Activated naive CD8-positive, alpha-beta T cell treated with anti-CD3 and anti-CD28 coated beads, Interleukin-2, amount 50 U/mL, for 24 hours (primary cell): ENCODE data around the gene RGS7BP.
"Not testable (repeated sequence)": the region's sequence is repeated elsewhere in the genome, so short reads cannot be mapped to it uniquely, and the experiment has no call there.

Experiments used
- ATAC-seq: fragments of 150-1000 bp; cut with Tn5 transposase; one replicate; pipeline ENCODE4 v1.10.0; 2021
- DNase-seq: peaks from one replicate; pipeline ENCODE4 v3.0.0; 2021
- H3K27ac Mint-ChIP-seq: one replicate; pipeline ENCODE4 v1.8.0; 2021; ENCODE audit warnings: mild to moderate bottlenecking, mixed read lengths
- H3K27me3 Mint-ChIP-seq: one replicate; pipeline ENCODE4 v1.8.0; 2021; ENCODE audit warnings: mixed read lengths
- H3K36me3 Mint-ChIP-seq: one replicate; pipeline ENCODE4 v1.8.0; 2021; ENCODE audit warnings: low read depth, mixed read lengths
- H3K4me1 Mint-ChIP-seq: one replicate; pipeline ENCODE4 v1.8.0; 2021; ENCODE audit warnings: mixed read lengths
- H3K4me3 Mint-ChIP-seq: one replicate; pipeline ENCODE4 v1.8.0; 2021; ENCODE audit warnings: mild to moderate bottlenecking, moderate library complexity, mixed read lengths
- H3K9me3 Mint-ChIP-seq: one replicate; pipeline ENCODE4 v1.8.0; 2021; ENCODE audit warnings: mixed read lengths

The RGS7BP gene

DNA sequence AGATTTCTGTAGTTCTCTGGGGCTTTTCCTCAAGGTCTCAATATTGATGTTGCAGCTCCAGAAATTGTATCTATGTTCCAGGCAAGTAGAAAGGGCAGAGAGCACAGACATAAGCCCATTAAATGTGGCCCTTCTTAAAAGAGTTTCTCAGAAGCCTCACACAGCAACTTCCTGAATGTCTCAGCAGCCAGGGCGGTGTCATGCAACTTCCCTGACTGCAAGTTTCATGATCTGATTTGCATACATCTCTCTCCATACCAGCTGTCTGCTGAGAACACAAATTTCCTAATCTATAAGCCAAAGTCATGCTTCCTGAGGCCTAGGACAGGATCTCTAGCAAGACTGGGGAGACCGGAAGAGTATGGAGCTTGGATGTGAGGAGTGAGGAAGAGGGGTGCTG is 13.0 kb downstream of the RGS7BP start:
- no peaks in the 10 kb centered on the region for H3K36me3 Mint-ChIP-seq
- H3K27ac Mint-ChIP-seq = no peak overlapping the region
- H3K27me3 Mint-ChIP-seq = no peaks in the 10 kb centered on the region
- no peak overlapping the region for H3K4me3 Mint-ChIP-seq
- ATAC-seq = no peak
- no peak for DNase-seq
- no peaks in the 10 kb centered on the region for H3K9me3 Mint-ChIP-seq
- no peaks in the 10 kb centered on the region for H3K4me1 Mint-ChIP-seq

DNA sequence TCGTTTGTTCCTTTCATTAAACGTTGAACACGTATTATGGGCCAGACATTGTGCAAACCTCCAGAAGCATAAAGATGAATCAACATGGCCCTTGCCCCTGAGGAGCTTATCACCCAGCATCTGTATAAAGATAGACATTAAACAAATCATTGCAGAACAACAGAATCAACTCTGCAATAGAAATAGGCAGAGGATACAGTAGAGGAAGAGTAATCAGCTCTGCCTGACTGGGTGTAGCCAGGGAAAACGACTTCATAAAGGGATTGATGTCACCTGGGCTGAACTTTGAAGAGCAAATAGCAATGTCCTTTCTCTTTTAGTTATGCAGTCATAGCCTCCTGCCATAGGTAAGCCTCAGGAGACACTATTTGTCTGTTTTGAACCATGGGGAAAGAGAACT is 13.4 kb downstream of the RGS7BP start:
- Mint-ChIP-seq H3K36me3 (no peaks in the 10 kb centered on the region), H3K9me3 (no peaks in the 10 kb centered on the region), H3K4me3 (no peak overlapping the region), H3K27ac (no peak overlapping the region), H3K4me1 (no peaks in the 10 kb centered on the region), H3K27me3 (no peaks in the 10 kb centered on the region)
- no peak for ATAC-seq
- DNase-seq = no peak

DNA sequence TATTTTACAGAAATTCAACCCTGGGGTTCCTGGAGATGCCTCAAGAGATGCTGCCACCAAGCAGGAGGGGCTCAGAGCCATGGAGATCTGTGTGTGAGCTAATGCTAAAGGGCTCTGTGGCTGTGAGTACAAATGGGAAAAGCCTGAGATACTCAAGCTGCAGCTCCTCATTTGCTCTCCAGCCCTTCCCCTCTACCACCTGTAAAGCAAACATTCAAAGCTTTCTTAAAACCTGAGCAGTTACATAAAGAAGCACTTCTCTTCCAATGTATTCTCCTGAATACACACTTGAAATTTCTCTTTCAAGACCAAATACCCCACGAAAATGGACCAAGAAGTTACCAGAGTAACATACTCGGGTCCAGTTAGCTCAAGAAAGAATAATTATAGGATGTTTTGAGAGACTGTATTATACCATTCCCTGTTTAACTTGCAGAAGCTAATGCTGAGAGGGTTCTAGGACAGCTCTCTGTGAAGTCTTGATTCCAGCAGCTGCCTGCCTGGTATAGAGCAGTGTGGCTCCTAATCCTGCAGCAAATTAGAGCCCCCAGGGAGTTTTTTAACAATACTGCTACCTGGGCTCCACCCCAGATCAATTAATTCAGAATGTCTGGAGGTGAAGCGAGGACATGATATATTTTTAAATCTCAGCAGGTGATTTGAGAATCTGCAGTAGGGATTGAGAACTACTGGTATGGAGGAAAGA is 21.1 kb downstream of the RGS7BP start:
- no peaks in the 10 kb centered on the region for H3K36me3 Mint-ChIP-seq
- no peak overlapping the region for H3K4me3 Mint-ChIP-seq
- H3K4me1 Mint-ChIP-seq = no peaks in the 10 kb centered on the region
- no peaks in the 10 kb centered on the region for H3K27me3 Mint-ChIP-seq
- no peak overlapping the region for H3K27ac Mint-ChIP-seq
- no peak for ATAC-seq
- H3K9me3 Mint-ChIP-seq = no peaks in the 10 kb centered on the region
- no peak for DNase-seq

- Mint-ChIP-seq H3K4me3 (no peak overlapping the region), H3K27me3 (no peaks in the 10 kb centered on the region), H3K27ac (no peak overlapping the region), H3K4me1 (no peaks in the 10 kb centered on the region), H3K9me3 (no peaks in the 10 kb centered on the region), H3K36me3 (no peaks in the 10 kb centered on the region)
- no peak for ATAC-seq
- DNase-seq = no peak
These were observed 24.3 kb downstream of the RGS7BP start for GRCh38 chr5:64530076-64530475.

DNA sequence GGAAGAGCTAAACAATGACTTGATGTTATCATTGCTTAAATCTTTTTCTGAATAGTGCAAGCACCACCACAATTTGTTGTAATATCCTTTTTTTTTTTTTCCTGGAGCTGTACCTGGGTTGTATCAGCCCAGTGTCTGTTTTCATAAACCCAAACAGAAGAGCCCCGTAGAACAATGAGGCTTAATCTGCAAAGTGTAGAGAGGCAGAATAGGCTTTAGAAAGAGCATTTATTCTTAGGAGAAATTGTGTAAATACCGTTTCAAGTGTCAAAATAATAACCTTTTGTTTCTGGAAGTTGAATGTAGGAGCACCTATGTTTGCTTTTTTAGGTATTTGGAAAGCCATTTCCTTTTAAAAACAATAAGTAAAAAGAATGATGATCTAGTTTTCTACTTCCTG is 26.4 kb downstream of the RGS7BP start:
- H3K9me3 Mint-ChIP-seq = no peaks in the 10 kb centered on the region
- ATAC-seq (no peak), DNase-seq (no peak)
- no peaks in the 10 kb centered on the region for H3K4me1 Mint-ChIP-seq
- no peaks in the 10 kb centered on the region for H3K36me3 Mint-ChIP-seq
- H3K27ac Mint-ChIP-seq = no peak overlapping the region
- no peaks in the 10 kb centered on the region for H3K27me3 Mint-ChIP-seq
- H3K4me3 Mint-ChIP-seq = no peak overlapping the region

DNA sequence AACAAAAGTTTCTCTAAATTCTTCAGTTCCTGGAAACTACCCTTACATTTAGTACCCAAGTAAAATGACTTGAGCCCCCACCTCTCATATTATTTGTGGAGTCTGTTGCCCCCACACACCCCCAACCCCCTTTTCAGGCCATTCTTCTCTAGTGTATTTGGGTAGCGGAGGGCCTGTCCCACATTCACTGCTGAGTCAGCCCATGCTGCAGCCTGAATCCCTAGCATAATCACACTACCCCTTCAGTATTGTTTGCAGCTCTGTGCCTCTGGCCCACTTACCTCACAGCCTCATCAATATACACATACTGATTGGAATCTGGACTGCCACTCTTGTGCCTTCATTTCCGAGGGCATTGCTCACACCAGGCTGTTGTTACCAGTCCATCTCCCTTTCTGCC is 26.8 kb downstream of the RGS7BP start:
- H3K4me3 Mint-ChIP-seq = no peak overlapping the region
- no peaks in the 10 kb centered on the region for H3K9me3 Mint-ChIP-seq
- no peaks in the 10 kb centered on the region for H3K36me3 Mint-ChIP-seq
- no peaks in the 10 kb centered on the region for H3K4me1 Mint-ChIP-seq
- DNase-seq (no peak), ATAC-seq (no peak)
- H3K27me3 Mint-ChIP-seq = no peaks in the 10 kb centered on the region
- no peak overlapping the region for H3K27ac Mint-ChIP-seq

DNA sequence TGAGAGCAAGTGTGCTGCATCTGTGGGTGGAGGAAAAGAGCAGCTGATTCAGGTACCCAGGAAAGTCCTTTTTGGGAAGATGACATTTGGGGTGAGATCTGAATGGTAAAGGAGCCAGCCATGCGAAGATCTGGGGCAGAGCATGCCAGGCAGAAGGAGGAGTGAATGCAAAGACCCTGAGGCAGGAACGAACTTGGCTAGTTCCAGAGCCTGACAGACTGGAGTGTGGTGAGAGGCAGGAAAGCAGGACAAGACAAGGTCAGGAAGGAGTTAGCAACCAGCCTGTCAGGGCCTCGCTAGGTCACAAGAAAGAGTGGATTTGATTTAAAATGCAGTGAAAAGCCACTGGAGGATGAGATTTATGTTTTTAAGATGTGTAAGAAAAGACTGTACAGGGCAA is 28.2 kb downstream of the RGS7BP start:
- Mint-ChIP-seq H3K4me1 (no peaks in the 10 kb centered on the region), H3K27ac (no peak overlapping the region), H3K4me3 (no peak overlapping the region), H3K36me3 (no peaks in the 10 kb centered on the region), H3K9me3 (no peaks in the 10 kb centered on the region), H3K27me3 (no peaks in the 10 kb centered on the region)
- ATAC-seq (no peak), DNase-seq (no peak)

DNA sequence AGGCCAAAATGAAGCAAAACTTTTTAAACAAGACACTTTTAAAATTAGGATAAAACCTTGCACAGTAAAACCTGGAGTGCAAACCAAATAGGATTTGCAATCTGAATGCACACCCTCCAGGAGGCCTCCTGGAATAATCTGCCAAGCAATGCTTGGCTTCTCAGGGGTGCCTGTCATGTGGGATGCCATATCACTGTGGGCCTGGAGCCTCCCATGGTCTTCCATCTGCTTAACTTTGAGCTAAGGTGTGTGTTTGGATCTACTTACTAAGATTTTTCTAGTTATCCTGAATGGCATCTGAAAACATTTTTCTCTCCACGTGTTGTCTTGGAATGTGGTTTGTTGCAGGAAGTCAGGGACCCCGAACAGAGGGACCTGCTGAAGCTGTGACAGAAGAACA is 52.1 kb downstream of the RGS7BP start:
- H3K27me3 Mint-ChIP-seq = peaks cover 2% of the 10 kb centered on the region
- H3K9me3 Mint-ChIP-seq = peaks cover 26% of the 10 kb centered on the region
- DNase-seq (no peak), ATAC-seq (no peak)
- H3K36me3 Mint-ChIP-seq = no peaks in the 10 kb centered on the region
- H3K4me3 Mint-ChIP-seq = no peak overlapping the region
- H3K4me1 Mint-ChIP-seq = no peaks in the 10 kb centered on the region
- no peak overlapping the region for H3K27ac Mint-ChIP-seq

- not testable (repeated sequence) for H3K27me3 Mint-ChIP-seq, H3K4me3 Mint-ChIP-seq, DNase-seq, H3K36me3 Mint-ChIP-seq, ATAC-seq, H3K27ac Mint-ChIP-seq, H3K4me1 Mint-ChIP-seq
- peaks cover 26% of the 10 kb centered on the region for H3K9me3 Mint-ChIP-seq
These were observed 52.8 kb downstream of the RGS7BP start for GRCh38 chr5:64558641-64559040.

GRCh38 chr5:64566310-64566916 is 60.6 kb downstream of the RGS7BP start:
- H3K27me3 Mint-ChIP-seq = no peaks in the 10 kb centered on the region
- H3K4me3 Mint-ChIP-seq = no peak overlapping the region
- no peaks in the 10 kb centered on the region for H3K9me3 Mint-ChIP-seq
- H3K4me1 Mint-ChIP-seq = no peaks in the 10 kb centered on the region
- DNase-seq (no peak), ATAC-seq (no peak)
- no peaks in the 10 kb centered on the region for H3K36me3 Mint-ChIP-seq
- no peak overlapping the region for H3K27ac Mint-ChIP-seq

- Mint-ChIP-seq H3K27me3 (no peaks in the 10 kb centered on the region), H3K27ac (no peak overlapping the region), H3K9me3 (no peaks in the 10 kb centered on the region), H3K4me1 (no peaks in the 10 kb centered on the region), H3K36me3 (no peaks in the 10 kb centered on the region), H3K4me3 (no peak overlapping the region)
- ATAC-seq (no peak), DNase-seq (no peak)
These were observed 64.0 kb downstream of the RGS7BP start for GRCh38 chr5:64569858-64570257.

DNA sequence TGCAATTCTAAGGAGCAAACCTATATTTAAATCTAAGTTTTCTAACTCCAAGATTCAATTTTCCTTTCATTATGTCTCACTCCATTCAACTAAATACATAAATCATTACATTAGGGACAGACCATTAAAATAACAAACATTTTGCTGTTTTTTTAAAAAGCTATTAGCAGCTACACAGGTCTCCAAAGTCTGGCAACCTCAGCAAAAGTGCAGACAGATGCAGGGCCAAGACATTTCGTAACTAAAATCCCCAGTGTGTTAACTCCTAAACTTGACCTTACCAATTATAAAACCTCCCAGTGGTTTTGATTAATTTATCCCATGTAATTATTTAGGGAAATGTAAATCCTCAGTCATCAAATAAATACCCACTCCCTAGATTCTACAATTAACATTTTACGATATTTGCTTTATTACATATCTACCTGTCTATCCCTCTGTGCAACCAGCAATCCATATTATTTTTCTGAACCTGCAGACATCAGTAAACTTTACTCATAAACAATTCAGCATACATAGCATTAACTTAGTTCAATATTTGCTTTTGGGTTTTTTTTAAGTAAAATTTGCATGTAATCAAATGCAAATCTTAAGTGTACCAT is 64.7 kb downstream of the RGS7BP start:
- no peak for ATAC-seq
- H3K27ac Mint-ChIP-seq = no peak overlapping the region
- H3K9me3 Mint-ChIP-seq = no peaks in the 10 kb centered on the region
- H3K36me3 Mint-ChIP-seq = no peaks in the 10 kb centered on the region
- no peak for DNase-seq
- no peaks in the 10 kb centered on the region for H3K27me3 Mint-ChIP-seq
- H3K4me1 Mint-ChIP-seq = no peaks in the 10 kb centered on the region
- H3K4me3 Mint-ChIP-seq = no peak overlapping the region

GRCh38 chr5:64575561-64575960 is 69.7 kb downstream of the RGS7BP start:
- Mint-ChIP-seq H3K4me1 (no peaks in the 10 kb centered on the region), H3K9me3 (no peaks in the 10 kb centered on the region), H3K4me3 (no peak overlapping the region), H3K27me3 (peaks cover 4% of the 10 kb centered on the region), H3K27ac (no peak overlapping the region), H3K36me3 (no peaks in the 10 kb centered on the region)
- DNase-seq (no peak), ATAC-seq (no peak)

- DNase-seq (no peak), ATAC-seq (no peak)
- Mint-ChIP-seq H3K4me1 (no peaks in the 10 kb centered on the region), H3K27me3 (peaks cover 4% of the 10 kb centered on the region), H3K27ac (no peak overlapping the region), H3K4me3 (no peak overlapping the region), H3K9me3 (no peaks in the 10 kb centered on the region), H3K36me3 (no peaks in the 10 kb centered on the region)
These were observed 70.4 kb downstream of the RGS7BP start for GRCh38 chr5:64576250-64576649.

DNA sequence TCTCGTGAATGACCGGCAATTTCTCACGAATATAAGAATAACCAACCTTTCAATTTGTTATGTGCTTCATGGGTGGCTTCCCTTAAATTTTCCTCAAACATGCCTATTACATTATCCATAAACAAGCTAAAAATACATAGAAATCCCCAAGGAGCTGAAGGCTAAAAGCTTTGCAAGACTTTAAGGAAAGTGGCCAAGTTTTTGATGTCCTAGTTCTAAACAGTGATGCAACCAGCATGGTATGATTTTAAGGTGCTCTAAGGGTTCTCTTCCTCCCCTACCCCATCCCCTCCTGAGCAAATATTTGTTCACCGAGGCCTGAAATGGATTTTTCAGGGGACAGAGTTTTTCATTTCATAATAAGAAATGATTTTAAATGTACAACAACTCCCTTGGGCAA is 79.8 kb downstream of the RGS7BP start:
- ATAC-seq = no peak
- no peaks in the 10 kb centered on the region for H3K9me3 Mint-ChIP-seq
- no peaks in the 10 kb centered on the region for H3K36me3 Mint-ChIP-seq
- peaks cover 13% of the 10 kb centered on the region for H3K27me3 Mint-ChIP-seq
- H3K27ac Mint-ChIP-seq = no peak overlapping the region
- DNase-seq = no peak
- H3K4me1 Mint-ChIP-seq = no peaks in the 10 kb centered on the region
- H3K4me3 Mint-ChIP-seq = no peak overlapping the region
